GM12891 (cell line): ENCODE data around the gene TACC3.
"Not testable (repeated sequence)": the region's sequence is repeated elsewhere in the genome, so short reads cannot be mapped to it uniquely, and the experiment has no call there.

Experiments
- DNase-seq: peaks from one replicate; pipeline ENCODE4 v3.0.0; 2011; ENCODE audit warnings: low spot score; ENCODE audit not compliant: insufficient read length
- FAIRE-seq: peaks from 2 replicates; lab custom pipeline; 2011; peaks lifted over from hg19 to GRCh38; lab: Jason Lieb, UNC
- PAX5 ChIP-seq: IDR thresholded peaks from 2 replicates; pipeline ENCODE4 v1.6.1; 2011; ENCODE audit warnings: low read length, moderate library complexity, mild to moderate bottlenecking; ENCODE audit not compliant: insufficient read depth, severe bottlenecking
- POLR2A ChIP-seq: IDR thresholded peaks from 2 replicates; pipeline ENCODE4 v1.6.1; 2011; ENCODE audit warnings: low read depth, low read length, control low read depth
- POLR2AphosphoS5 ChIP-seq: IDR thresholded peaks from 2 replicates; pipeline ENCODE4 v1.6.1; 2011; ENCODE audit warnings: low read depth, low read length, control low read depth
- POU2F2 ChIP-seq: IDR thresholded peaks from 2 replicates; pipeline ENCODE4 v1.6.1; 2011; ENCODE audit warnings: low read depth, mild to moderate bottlenecking, control low read depth, low read length, moderate library complexity
- SPI1 ChIP-seq: IDR thresholded peaks from 2 replicates; pipeline ENCODE4 v1.6.1; 2011; ENCODE audit warnings: low read depth, low read length, control low read depth
- TAF1 ChIP-seq: IDR thresholded peaks from 2 replicates; pipeline ENCODE4 v1.6.1; 2011; ENCODE audit warnings: low read depth, low read length, control low read depth

TACC3 gene

GRCh38 chr4:1683736-1684505 is 37.4 kb upstream of the TACC3 start, which contains the start of gene FAM53A:
TSS of gene FAM53A (minus strand) at chr4:1684313. CDS start at chr4:1668741, 15,572 bp downstream.
- DNase-seq, result peak; percentile 93
- no peak for TF ChIP-seq SPI1
- TF ChIP-seq TAF1, result no peak
- no peak for TF ChIP-seq POU2F2
- no peak for TF ChIP-seq PAX5
- TF ChIP-seq POLR2AphosphoS5, result no peak
- TF ChIP-seq POLR2A, result no peak
- FAIRE-seq, result peak; percentile 96

DNA sequence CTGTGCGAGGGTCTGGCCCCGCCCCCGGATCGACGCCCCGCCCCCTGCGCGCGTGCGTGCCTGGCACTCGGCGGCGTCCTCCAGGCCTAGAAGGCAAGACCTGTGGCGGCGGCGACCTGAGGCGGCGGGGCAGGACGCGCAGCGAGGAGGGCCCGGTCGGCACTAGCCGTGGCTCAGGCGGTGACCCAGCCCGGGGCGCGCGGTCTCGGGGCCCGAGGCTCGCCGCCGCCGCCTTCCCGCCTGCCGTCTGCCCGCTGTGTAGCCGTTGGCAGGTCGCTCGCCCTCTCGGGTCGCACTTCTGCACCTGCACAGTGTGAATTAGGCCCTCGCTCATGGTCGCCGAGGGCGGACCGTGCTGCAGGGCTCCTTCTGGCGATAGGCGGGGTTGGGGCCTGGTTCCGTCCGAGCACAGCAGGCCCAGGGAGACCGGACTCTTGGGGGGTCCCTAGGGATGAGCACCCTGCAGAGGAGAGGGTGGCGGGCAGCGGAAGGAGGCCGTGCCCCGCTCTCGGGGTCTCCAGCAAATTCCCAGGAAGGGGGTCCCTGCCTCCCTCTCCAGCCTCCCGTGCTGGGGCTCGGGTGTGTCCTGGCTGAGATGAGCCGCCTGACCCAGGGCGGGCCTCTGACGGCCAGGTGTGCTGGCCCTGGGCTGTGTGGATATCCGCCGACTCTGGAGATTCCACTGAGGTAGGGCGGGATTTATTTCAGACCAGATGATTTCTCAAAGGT is 36.7 kb upstream of the TACC3 start:
- DNase-seq (no peak), FAIRE-seq (no peak)
- no peak for TF ChIP-seq POU2F2
- no peak for TF ChIP-seq TAF1
- TF ChIP-seq POLR2A, result no peak
- no peak for TF ChIP-seq PAX5
- TF ChIP-seq SPI1, result no peak
- no peak for TF ChIP-seq POLR2AphosphoS5

GRCh38 chr4:1685235-1686150 is 35.8 kb upstream of the TACC3 start:
- TF ChIP-seq POLR2A (no peak), POLR2AphosphoS5 (no peak), POU2F2 (no peak), SPI1 (no peak), PAX5 (no peak), TAF1 (no peak)
- DNase-seq, result no peak
- FAIRE-seq, result peak; percentile 41

DNA sequence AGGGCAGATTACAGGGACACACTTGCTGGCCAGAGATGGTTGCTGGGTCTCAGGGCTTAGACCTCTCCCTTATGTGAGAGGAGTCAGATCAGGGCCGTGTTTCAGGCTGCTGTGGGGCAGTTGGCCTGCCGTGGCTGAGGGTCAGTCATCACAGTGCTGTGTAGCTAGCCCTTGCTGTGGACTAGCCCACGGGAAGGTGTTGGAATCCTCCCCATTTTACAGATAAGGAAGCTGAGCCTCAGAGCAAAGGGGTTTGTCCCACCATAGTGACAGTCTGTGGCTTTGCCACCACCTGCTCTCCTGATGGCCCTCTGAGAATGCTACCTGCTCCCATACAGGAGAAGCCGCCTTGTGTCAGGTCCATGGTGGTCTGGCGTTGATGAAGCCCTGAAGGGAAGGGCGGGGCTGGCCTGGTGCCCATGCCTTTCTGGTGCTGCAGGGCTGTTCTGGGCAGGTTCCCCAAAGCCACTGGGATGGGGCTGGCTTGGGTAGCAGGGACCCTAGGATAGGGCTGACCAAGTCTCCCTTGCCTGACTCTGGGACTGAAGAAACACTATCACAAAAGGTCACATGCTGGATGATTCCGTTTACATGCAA is 34.8 kb upstream of the TACC3 start:
- no peak for DNase-seq
- TF ChIP-seq POLR2A, result no peak
- no peak for FAIRE-seq

- no peak for TF ChIP-seq PAX5
- TF ChIP-seq SPI1, result no peak
- no peak for TF ChIP-seq POLR2AphosphoS5
- TF ChIP-seq POU2F2, result no peak
- TF ChIP-seq TAF1, result no peak
- no peak; the same call in 1 of the 2 replicates for TF ChIP-seq POLR2A
- DNase-seq, result no peak
- FAIRE-seq, result no peak
Observed at GRCh38 chr4:1690698-1691097, 30.6 kb upstream of the TACC3 start.

- DNase-seq, result no peak
- TF ChIP-seq TAF1, result no peak
- no peak for FAIRE-seq
Observed at GRCh38 chr4:1691737-1692373, 29.5 kb upstream of the TACC3 start.

GRCh38 chr4:1693131-1693896 is 28.0 kb upstream of the TACC3 start:
- DNase-seq (peak; percentile 51), FAIRE-seq (peak; percentile 87)
- TF ChIP-seq POU2F2, result no peak
- no peak for TF ChIP-seq PAX5
- TF ChIP-seq TAF1, result no peak
- TF ChIP-seq SPI1, result no peak
- TF ChIP-seq POLR2AphosphoS5, result 0 out of 2 replicates have a peak, but pooled peaks have one; percentile 14

DNA sequence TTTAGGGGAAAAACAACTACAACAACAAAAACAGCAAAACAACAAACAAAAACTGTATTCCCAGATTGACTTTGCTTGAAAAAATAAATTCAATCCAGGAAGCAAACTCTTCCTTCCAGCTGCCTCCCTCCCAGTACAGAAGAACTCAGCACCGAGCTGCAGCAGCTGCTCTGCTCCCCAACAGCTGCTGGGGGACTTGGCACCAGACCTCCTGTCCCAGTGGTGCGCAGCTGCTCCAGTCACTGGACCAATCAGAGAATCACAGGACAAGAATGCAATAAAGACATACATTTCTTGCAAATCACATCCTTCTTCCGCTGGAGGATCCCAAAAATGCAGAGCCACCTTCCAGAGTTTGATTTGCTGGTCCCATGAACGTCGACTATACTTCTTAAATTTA is 25.4 kb upstream of the TACC3 start:
- no peak for FAIRE-seq
- no peak for TF ChIP-seq POU2F2
- TF ChIP-seq TAF1, result no peak
- TF ChIP-seq POLR2A, result no peak
- TF ChIP-seq POLR2AphosphoS5, result no peak
- TF ChIP-seq SPI1, result no peak
- TF ChIP-seq PAX5, result no peak
- DNase-seq, result no peak

GRCh38 chr4:1701671-1702070 is 19.6 kb upstream of the TACC3 start:
- DNase-seq, FAIRE-seq: not testable (repeated sequence)
